HCT116 (cell line): ENCODE measurements around the gene FILIP1. TPM values are rescaled to one million over a fixed set of nuclear protein-coding genes. Genes with fewer than 3 reads are reported as not detected.

Source experiments
- ATAC-seq: fragments of 200-7000 bp; cut with Tn5 transposase; 2 replicates; pipeline ENCODE4 v1.9.1; 2020; ENCODE audit warnings: mild to moderate bottlenecking, moderate library complexity
- BruUV-seq: library from RNA; stranded (reverse); fragments of 400-500 nt; replicated peaks from 2 replicates; lab custom pipeline; 2021; lab: Mats Ljungman, UMichigan
- CTCF ChIA-PET: fragments of 300-600 bp; sonication (Branson Sonifier 250); formaldehyde crosslinking; loops from one replicate; lab custom pipeline; 2021; ENCODE audit warnings: antibody characterized with exemption; lab: Charles Lee
- POLR2A ChIA-PET: fragments of 300-600, 350-600 bp; sonication (Branson Sonifier 250); formaldehyde crosslinking; loops from one replicate; lab custom pipeline; 2021; ENCODE audit warnings: antibody characterized with exemption; lab: Charles Lee
- RAD21 ChIA-PET, 2 experiments: fragments of 300-600 bp; sonication (Branson Sonifier 250); formaldehyde crosslinking; loops; one replicate each; lab custom pipeline; 2023; ENCODE audit warnings: low total read pairs in 2 of 2; ENCODE audit not compliant: uncharacterized antibody in 2 of 2, unreplicated experiment in 2 of 2, low non-redundant PET in 1 of 2; lab: Charles Lee
- DNase-seq: peaks from one replicate; pipeline ENCODE4 v3.0.0-alpha.2; 2010; ENCODE audit warnings: low read depth, low spot score
- H2AFZ ChIP-seq: fragments of 200-600 bp; shearing (Covaris generic), sonication (generic); 2 replicates; pipeline ENCODE4 v1.6.1; 2017; ENCODE audit warnings: low read depth, mixed run types, mixed read lengths, antibody characterized with exemption, low read length; ENCODE audit not compliant: poor library complexity, severe bottlenecking
- H3K27ac ChIP-seq: 2 replicates; pipeline ENCODE4 v1.5.1; 2012; ENCODE audit warnings: low read depth, low read length
- H3K27me3 ChIP-seq: fragments of 200-600 bp; sonication (generic); 2 replicates; pipeline ENCODE4 v1.6.1; 2016; ENCODE audit warnings: mixed run types, low read length, mixed read lengths; ENCODE audit not compliant: insufficient read depth
- H3K36me3 ChIP-seq, 2 experiments: fragments of 200-500 bp in 1 of 2; fragments of 200-600 bp in 1 of 2; sonication (Bioruptor generic) in 1 of 2; sonication (generic) in 1 of 2; 2 replicates each; pipeline versions ENCODE4 v1.5.1 to v1.6.1; 2014 to 2016; ENCODE audit warnings: low read length in 2 of 2, inconsistent platforms in 1 of 2, mixed read lengths in 1 of 2, mixed run types in 1 of 2; ENCODE audit not compliant: insufficient read depth in 2 of 2, control insufficient read depth in 1 of 2
- H3K4me1 ChIP-seq, 2 experiments: fragments of 200-600 bp in 1 of 2; sonication (generic) in 1 of 2; 2 replicates each; pipeline versions ENCODE4 v1.5.1 to v1.6.1; 2012 to 2017; ENCODE audit warnings: low read length in 2 of 2, inconsistent platforms in 1 of 2, mild to moderate bottlenecking in 1 of 2, mixed read lengths in 1 of 2, mixed run types in 1 of 2, moderate library complexity in 1 of 2; ENCODE audit not compliant: insufficient read depth in 2 of 2, control insufficient read depth in 1 of 2
- H3K4me2 ChIP-seq: fragments of 200-600 bp; sonication (generic); 2 replicates; pipeline ENCODE4 v1.6.1; 2017; ENCODE audit warnings: mixed run types, low read length, mixed read lengths
- H3K4me3 ChIP-seq, 2 experiments: fragments of 200-600 bp in 1 of 2; sonication (generic) in 1 of 2; replicated peaks in 1 of 2; 2 replicates each; pipeline ENCODE4 v1.5.1; 2011 to 2016; ENCODE audit warnings: low read length in 2 of 2, control low read depth in 1 of 2, low read depth in 1 of 2, mild to moderate bottlenecking in 1 of 2, mixed read lengths in 1 of 2, mixed run types in 1 of 2
- H3K79me2 ChIP-seq: fragments of 200-600 bp; sonication (generic); 2 replicates; pipeline ENCODE4 v1.6.1; 2017; ENCODE audit warnings: mild to moderate bottlenecking, mixed run types, low read length, moderate library complexity, mixed read lengths; ENCODE audit not compliant: insufficient read depth
- H3K9ac ChIP-seq: fragments of 200-600 bp; sonication (generic); 2 replicates; pipeline ENCODE4 v1.6.1; 2016; ENCODE audit warnings: low read length, mixed read lengths
- H3K9me2 ChIP-seq: fragments of 200-600 bp; sonication (generic), shearing (Covaris generic); 2 replicates; pipeline ENCODE4 v1.6.1; 2017; ENCODE audit warnings: mixed run types, mild to moderate bottlenecking, moderate library complexity; ENCODE audit not compliant: insufficient read depth
- H3K9me3 ChIP-seq, 2 experiments: fragments of 200-500 bp in 1 of 2; fragments of 200-600 bp in 1 of 2; sonication (Bioruptor generic) in 1 of 2; sonication (generic) in 1 of 2; 2 replicates each; pipeline ENCODE4 v1.6.1; 2014 to 2017; ENCODE audit warnings: low read length in 2 of 2, mixed read lengths in 2 of 2, inconsistent platforms in 1 of 2, low read depth in 1 of 2, mild to moderate bottlenecking in 1 of 2, mixed run types in 1 of 2, moderate library complexity in 1 of 2; ENCODE audit not compliant: control insufficient read depth in 1 of 2, insufficient read depth in 1 of 2
- H4K20me1 ChIP-seq: fragments of 200-600 bp; sonication (generic), shearing (Covaris generic); 2 replicates; pipeline ENCODE4 v1.6.1; 2017; ENCODE audit warnings: mixed run types, mild to moderate bottlenecking, moderate library complexity; ENCODE audit not compliant: insufficient read depth
- ATF3 ChIP-seq: IDR thresholded peaks from 2 replicates; pipeline ENCODE4 v1.6.1; 2012
- CBX3 ChIP-seq: IDR thresholded peaks from 2 replicates; pipeline ENCODE4 v1.6.1; 2012; ENCODE audit warnings: low read depth
- CEBPB ChIP-seq: IDR thresholded peaks from 2 replicates; pipeline ENCODE4 v1.6.1; 2012; ENCODE audit warnings: low read depth
- CTCF ChIP-seq, 3 experiments: fragments of 200-600 bp in 1 of 3; sonication (generic) in 1 of 3; IDR thresholded peaks in 2 of 3; conservative IDR thresholded peaks in 1 of 3; 2 replicates each; pipeline ENCODE4 v1.5.1; 2012 to 2017; ENCODE audit warnings: low read depth in 2 of 3, low read length in 2 of 3, antibody characterized with exemption in 1 of 3, borderline replicate concordance in 1 of 3, control low read depth in 1 of 3, mild to moderate bottlenecking in 1 of 3, mixed read lengths in 1 of 3, mixed run types in 1 of 3, moderate library complexity in 1 of 3; ENCODE audit not compliant: insufficient read depth in 1 of 3
- EGR1 ChIP-seq: IDR thresholded peaks from 2 replicates; pipeline ENCODE4 v1.6.1; 2012; ENCODE audit warnings: low read depth
- ELF1 ChIP-seq: IDR thresholded peaks from 2 replicates; pipeline ENCODE4 v1.6.1; 2012; ENCODE audit warnings: low read depth, borderline replicate concordance
- EZH2 ChIP-seq: fragments of 200-600 bp; sonication (generic); IDR thresholded peaks from 2 replicates; pipeline ENCODE4 v1.6.1; 2017; ENCODE audit warnings: antibody characterized with exemption, mixed run types
- EZH2phosphoT487 ChIP-seq: fragments of 200-600 bp; IDR thresholded peaks from 2 replicates; pipeline ENCODE4 v1.6.1; 2018; ENCODE audit warnings: antibody characterized with exemption, borderline replicate concordance
- FOSL1 ChIP-seq: IDR thresholded peaks from 2 replicates; pipeline ENCODE4 v1.6.1; 2012; ENCODE audit warnings: low read depth
- MAX ChIP-seq: IDR thresholded peaks from 2 replicates; pipeline ENCODE4 v1.6.1; 2012
- POLR2AphosphoS5 ChIP-seq: IDR thresholded peaks from 2 replicates; pipeline ENCODE4 v1.6.1; 2011; ENCODE audit warnings: mild to moderate bottlenecking, low read depth, low read length, moderate library complexity
- REST ChIP-seq: IDR thresholded peaks from 2 replicates; pipeline ENCODE4 v1.6.1; 2012; ENCODE audit warnings: low read depth
- SP1 ChIP-seq: IDR thresholded peaks from 2 replicates; pipeline ENCODE4 v1.6.1; 2012; ENCODE audit warnings: low read depth
- SRF ChIP-seq: IDR thresholded peaks from 2 replicates; pipeline ENCODE4 v1.6.1; 2012; ENCODE audit warnings: low read depth
- TCF7L2 ChIP-seq: IDR thresholded peaks from 2 replicates; pipeline ENCODE4 v1.7.0; 2011; ENCODE audit warnings: borderline replicate concordance, inconsistent platforms; ENCODE audit not compliant: insufficient read depth, insufficient read length; ENCODE audit errors: extremely low read depth
- YY1 ChIP-seq: IDR thresholded peaks from 2 replicates; pipeline ENCODE4 v1.6.1; 2011; ENCODE audit warnings: low read length, low read depth, moderate library complexity, mild to moderate bottlenecking; ENCODE audit not compliant: insufficient replicate concordance; ENCODE audit errors: extremely low read depth
- ZBTB33 ChIP-seq: IDR thresholded peaks from 2 replicates; pipeline ENCODE4 v1.6.1; 2011; ENCODE audit warnings: mild to moderate bottlenecking, low read length, moderate library complexity; ENCODE audit not compliant: insufficient replicate concordance; ENCODE audit errors: extremely low read depth
- ZFX ChIP-seq: fragments of 450-650 bp; IDR thresholded peaks from 2 replicates; pipeline ENCODE4 v1.6.1; 2017
- ZNF274 ChIP-seq: fragments of 200-500 bp; sonication (Bioruptor generic); IDR thresholded peaks from 2 replicates; pipeline ENCODE4 v1.6.1; 2014; ENCODE audit warnings: mild to moderate bottlenecking, low read depth, low read length, inconsistent platforms
- intact Hi-C: fragments of 100-400 bp; cut with micrococcal nuclease; formaldehyde crosslinking; loops from 2 replicates; pipeline ENCODE4 v1.10.0; 2022
- total RNA-seq: library from RNA; stranded (reverse); gene quantifications from one replicate; pipeline ENCODE4 v1.2.1, GENCODE V29; 2021; ENCODE audit not compliant: unreplicated experiment

The FILIP1 gene
- total RNA-seq, 1 experiment from 2014 or later, result 0.05 TPM

- no peaks in the 10 kb centered on the region for H3K79me2 ChIP-seq
- DNase-seq, result no peak
- H3K9me3 ChIP-seq, result no peaks in the 10 kb centered on the region
- no peak overlapping the region for H3K27ac ChIP-seq
- no peaks in the 10 kb centered on the region for H3K36me3 ChIP-seq
- intact Hi-C loops, result no loop called here
- H2AFZ ChIP-seq, result no peak overlapping the region
- no peaks in the 10 kb centered on the region for H3K4me1 ChIP-seq
- no peaks in the 10 kb centered on the region for H3K9me2 ChIP-seq
- POLR2A ChIA-PET, result no interaction called here
- H3K4me2 ChIP-seq, result no peak overlapping the region
- ATAC-seq, result no peak
- no peaks in the 10 kb centered on the region for H4K20me1 ChIP-seq
- no peak overlapping the region for H3K4me3 ChIP-seq
- no TSS peak for BruUV-seq
- TF ChIP-seq POLR2AphosphoS5, result no peak
- no peak for TF ChIP-seq CTCF (IDR thresholded peaks at IDR 0.05 in 2 of 3, conservative IDR thresholded peaks at IDR 0.05 in 1 of 3; ENCODE audit: borderline replicate concordance in 1 of 3, insufficient read depth in 1 of 3, low read depth in 2 of 3, low read length in 2 of 3)
- TF ChIP-seq ATF3, result no peak
- no peak for TF ChIP-seq CBX3
- no peak for TF ChIP-seq EZH2phosphoT487
- TF ChIP-seq ELF1, result no peak
- TF ChIP-seq REST, result no peak
- no peak for TF ChIP-seq MAX
- no peak for TF ChIP-seq FOSL1
- TF ChIP-seq CEBPB, result no peak
- no peak for TF ChIP-seq SP1
- no peak for TF ChIP-seq EZH2
- no peak for TF ChIP-seq YY1
- TF ChIP-seq ZNF274, result no peak
- TF ChIP-seq TCF7L2, result no peak
- TF ChIP-seq ZFX, result no peak
- no peak for TF ChIP-seq ZBTB33
- no peak for TF ChIP-seq EGR1
- no peak for TF ChIP-seq SRF
- RAD21 ChIA-PET, result no interaction called here
- CTCF ChIA-PET, result no interaction called here
- no peaks in the 10 kb centered on the region for H3K27me3 ChIP-seq
- no peak overlapping the region for H3K9ac ChIP-seq
Observed at GRCh38 chr6:75450903-75451302, 42.7 kb downstream of the FILIP1 start.
